ENCODE results near the gene CCNF.

The CCNF gene

DNA sequence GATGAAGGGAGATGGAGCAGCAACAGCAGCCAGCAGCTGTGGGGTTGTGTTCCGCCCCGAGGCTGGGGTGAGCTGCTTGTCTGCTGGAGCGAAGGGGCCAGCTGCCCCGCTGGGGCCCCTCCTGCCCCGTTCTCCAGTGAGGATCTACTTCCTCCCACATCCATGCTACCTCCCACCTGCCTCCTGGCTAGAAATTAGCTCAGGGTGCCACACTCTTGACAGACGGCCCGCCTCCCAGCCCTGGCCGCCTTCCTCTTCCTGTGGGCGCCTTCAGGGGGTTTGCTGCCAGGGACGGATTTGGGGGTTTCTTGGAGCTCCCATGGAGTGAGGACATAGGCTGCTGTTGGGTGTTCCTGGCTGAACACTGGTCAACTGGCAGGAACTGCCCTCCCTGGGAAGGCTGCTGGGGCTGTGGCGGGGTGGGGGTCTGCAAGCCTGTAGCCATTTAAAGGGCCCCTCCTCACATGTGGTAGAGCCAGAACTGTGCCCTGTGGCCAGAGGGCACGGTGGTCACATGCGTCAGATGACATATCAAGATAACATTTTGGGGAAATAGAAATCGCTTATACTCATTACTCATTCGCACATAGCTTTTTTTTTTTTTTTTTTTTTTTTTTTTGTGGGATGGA, 58.8 kb downstream of the CCNF start:
- no peak for DNase-seq

DNA sequence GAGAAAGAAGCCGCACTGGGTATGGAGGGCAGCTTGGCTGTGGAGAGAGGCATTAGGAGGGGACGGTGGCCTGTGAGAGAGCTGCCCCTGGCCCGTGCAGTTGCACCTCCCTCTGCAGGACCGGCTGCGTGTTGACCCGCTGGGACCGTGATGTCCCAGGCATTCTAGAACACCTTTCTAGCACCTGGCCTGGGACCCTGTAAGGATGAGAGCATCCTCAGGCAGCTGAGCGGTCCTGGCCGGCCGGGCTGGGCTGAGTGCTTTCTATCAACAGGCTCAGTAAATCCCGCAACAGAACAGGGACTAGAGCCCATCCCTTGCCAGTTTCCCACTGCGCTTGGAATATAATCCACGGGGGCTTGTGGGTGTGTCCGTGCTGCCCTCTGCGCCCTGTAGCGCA, 60.3 kb downstream of the CCNF start:
- no peak for DNase-seq

DNA sequence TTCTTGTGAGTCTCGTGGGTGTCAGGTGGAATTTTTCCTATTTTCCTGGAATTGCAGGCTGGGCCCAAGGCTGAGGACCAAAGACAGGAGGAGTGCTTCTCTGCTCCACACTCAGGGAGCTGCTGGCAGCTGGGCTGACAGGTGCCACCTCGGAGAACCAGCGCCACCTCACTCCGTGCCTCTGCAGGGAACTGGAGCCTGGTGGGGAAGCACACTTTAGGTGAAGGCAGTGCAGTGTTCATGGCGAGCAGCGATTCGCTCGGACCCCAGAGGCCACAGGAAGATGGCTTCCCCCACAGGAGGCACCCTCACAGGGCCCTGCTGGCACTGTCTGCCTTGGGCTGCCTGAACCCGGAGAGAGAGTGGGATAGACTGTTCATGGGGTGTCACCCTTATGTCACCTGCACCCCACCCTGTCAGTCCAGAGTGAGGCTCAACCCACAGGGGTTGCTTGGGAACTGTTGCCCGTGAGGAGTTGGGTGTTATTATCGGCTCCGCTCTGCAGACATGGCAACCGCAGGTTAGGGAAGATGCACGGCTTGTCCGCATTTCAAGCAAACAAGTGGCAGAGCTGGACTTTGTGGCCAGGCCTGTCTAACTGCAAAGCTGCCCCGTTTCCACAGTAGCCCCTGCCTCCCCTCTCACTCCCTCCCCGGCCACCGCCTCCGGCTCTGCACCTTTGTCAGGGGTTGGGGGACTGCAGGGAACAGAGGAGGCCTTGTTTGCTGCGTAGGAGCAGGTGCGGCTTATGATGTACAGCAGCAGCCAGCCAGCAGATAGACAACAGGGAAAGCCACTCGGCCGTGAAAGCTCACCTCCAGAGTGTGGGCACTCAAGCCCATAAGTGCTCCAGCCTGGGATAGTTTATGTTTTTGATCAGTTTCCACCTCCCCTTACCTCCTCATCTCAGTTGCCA, 61.2 kb downstream of the CCNF start:
- peak; percentile 78 for DNase-seq

DNA sequence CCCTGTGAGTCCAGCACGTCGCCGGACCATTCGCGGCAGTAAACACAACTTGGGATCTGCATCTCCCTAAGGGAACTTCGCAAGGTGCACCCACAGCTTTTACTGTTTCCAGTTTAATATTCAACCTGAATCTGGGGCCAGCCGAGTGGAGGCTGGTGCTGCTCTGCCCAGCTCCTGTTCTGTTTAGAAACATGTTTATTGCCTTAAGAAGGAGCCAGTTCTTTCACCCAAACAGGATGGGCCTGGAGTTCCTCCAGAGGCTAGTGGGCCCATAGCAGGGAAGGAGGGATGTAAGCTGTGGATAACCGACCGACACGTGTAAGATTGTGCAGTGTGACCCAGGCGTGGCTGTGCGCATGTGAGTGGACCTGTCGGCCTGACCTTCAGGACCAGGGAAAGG, 63.0 kb downstream of the CCNF start:
- DNase-seq = no peak

DNA sequence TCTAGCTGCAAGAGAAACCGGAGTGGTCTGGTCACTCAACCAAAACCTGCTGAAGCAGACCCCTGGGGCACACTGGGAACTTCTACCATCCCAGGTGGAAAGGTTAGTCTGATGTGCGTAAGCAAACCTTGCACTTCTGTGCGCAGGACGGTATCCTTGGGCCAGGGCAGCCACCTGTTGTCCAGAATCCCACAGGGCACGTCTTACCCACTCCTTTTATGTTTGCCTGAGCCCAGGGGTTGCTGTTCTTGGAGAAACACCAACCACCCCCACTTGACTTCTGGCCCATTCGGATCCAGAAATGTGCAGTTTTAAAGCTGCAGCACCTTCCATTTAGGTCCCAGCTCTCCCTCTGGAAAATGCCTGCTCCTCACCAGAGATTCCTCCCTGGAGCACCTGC, 64.4 kb downstream of the CCNF start:
- DNase-seq = no peak

DNA sequence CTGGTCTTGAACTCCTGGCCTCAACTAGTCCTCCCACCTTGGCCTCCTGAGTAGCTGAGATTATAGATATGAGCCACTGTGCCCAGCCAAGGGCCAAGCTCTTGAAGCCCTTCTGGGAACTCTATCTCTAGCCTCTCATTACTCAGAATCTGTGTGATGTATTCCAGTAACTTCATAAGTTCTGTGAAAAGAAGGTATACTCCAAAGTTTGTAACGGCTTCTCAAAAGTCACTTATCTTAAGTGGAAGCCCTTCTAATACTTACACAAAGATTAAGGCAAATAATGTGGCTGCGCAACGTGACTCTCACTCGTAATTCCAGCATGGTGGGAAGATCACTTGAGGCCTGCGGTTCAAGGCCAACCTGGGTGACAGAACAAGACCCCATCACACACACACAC, 65.4 kb downstream of the CCNF start:
- DNase-seq = no peak

DNA sequence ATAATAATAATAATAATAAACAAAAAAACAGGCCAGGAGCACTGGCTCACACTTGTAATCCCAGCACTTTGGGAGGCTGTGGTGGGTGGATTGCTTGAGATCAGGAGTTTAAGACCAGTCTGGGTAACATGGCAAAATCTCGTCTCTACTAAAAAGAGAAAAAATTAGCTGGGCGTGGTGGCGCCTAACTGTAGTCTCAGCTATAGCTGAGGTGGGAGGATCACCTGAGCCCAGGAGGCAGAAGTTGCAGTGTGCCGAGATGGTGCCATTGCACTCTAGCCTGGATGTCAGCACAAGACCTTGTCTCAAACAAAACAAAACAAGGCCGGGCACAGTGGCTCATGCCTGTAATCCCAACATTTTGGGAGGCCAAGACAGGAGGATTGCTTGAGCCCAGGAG, 65.8 kb downstream of the CCNF start:
- no peak for DNase-seq

DNA sequence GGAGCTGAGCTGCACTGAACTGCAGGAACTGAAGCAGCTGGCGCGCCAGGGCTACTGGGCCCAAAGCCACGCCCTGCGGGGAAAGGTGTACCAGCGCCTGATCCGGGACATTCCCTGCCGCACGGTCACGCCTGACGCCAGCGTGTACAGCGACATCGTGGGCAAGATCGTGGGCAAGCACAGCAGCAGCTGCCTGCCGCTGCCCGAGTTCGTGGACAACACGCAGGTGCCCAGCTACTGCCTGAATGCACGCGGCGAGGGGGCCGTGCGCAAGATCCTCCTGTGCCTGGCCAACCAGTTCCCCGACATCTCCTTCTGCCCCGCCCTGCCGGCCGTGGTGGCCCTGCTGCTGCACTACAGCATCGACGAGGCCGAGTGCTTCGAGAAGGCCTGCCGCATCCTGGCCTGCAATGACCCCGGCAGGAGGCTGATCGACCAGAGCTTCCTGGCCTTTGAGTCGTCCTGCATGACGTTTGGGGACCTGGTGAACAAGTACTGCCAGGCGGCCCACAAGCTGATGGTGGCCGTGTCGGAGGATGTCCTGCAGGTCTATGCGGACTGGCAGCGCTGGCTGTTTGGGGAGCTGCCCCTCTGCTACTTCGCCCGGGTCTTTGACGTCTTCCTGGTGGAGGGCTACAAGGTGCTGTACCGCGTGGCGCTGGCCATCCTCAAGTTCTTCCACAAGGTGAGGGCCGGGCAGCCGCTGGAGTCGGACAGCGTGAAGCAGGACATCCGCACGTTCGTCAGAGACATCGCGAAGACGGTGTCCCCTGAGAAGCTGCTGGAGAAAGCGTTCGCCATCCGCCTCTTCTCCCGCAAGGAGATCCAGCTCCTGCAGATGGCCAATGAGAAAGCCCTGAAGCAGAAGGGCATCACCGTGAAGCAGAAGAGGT, 67.2 kb downstream of the CCNF start:
- no peak for DNase-seq

DNA sequence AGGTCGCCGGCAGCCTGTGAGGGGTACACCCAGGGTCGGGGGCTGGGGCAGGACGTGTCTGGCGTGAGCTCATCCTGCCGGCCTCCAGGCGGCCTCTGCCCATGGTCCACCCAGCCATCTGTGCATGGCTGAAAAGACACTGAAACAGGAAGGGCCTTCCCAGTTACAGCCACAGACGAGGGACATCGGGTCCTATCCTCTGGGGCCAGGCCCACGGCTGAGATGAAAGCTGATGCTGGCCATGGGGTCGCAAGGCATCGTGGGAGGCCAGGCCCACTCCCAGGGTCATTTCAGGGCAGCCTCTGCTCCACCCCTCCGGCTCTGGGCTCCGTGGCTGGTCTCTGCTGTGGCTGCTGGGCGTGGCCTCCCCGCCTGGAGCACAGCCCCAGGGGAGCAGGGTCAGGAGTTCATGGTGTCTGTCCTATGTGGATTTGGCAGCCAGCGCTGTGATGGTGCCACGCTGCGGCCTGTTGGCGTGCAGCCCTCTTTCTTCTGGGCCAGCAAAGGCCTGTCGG, 67.9 kb downstream of the CCNF start:
- DNase-seq = no peak

DNA sequence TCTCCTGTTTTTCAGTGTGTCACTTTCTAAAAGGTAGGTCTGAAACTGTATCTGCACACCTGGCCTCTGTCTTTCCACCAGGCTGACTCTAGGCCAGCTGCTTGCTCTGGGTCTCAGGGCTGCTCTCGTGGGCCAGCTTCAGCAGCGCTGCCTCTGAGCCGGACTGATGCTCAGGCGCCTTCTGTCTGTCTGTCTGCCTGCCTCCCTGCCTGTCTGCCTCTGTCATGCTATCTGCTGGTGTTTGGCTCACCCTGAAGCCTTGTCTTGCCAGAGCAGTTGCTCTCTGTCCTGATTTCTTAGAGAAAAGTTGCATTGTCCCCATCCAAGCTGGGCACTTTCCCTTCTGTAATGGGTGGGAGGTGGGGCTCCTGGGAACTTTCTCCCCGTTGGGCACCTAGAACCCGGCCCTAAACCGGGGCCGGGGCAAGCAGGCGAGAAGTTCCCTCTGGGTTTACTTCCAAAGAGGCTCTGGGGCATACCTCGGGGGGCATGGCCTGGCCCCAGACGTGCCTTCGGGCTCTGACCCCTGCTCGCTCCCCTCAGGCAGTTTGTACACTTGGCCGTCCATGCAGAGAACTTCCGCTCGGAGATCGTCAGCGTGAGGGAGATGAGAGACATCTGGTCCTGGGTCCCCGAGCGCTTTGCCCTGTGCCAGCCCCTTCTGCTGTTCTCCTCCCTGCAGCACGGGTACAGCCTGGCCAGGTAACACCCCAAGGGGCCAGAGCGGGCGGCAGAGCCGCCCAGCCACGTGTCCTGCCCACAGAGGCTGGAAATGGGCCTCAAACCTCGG, 68.6 kb downstream of the CCNF start:
- DNase-seq = no peak

DNA sequence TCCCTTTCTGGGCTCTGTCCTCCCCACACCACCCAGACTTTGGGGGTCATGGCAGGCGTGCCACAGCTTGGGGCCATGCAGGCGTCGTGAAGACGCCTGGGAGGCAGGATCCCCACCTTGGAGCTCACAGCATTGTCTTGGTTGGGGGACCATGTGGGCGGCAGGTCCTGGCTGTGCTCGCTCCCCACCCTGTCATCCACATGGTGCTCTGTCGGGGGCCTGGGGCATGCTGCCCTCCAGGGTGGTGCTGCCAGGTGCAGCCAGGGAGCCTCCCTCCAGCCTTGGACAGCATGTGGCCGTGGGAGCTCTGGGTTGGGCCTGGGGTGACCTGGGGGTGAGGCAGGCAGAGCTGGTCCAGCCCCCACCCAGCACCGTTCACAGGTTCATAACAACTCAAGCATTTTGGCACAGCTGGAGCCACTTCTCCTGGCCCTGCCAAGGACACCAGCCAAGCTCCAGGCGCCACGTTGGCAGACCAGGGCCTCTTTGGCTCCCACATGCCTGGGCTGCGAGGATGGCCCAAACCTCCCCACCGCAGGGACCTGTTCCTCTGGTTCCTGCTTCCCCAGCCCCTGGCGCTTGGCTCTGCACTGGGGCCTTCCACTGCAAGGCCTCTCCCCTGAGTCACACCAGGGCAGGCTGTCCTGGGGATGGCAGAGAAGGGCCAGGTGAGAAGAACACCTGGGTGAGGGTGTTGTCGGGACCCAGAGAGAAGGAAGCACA, 69.4 kb downstream of the CCNF start:
- DNase-seq = no peak

DNA sequence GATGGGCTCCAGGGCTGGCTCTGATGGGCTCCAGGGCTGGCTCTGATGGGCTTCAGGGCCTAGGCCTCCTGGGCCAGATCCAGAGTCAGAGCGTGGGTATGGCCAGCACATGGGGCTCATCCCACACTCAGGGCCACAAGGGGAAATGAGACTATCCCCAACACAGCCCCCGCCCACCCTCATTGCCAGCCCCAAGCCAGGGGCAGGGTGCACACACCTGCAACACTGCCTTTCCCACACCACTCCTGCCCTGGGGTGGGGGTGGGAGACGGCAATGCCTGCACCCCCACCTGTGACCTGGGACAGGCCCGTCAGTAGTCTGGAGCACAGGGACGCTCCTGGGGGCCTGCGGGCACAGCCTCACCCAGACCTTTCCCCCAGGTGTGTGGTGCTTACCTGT, 70.2 kb downstream of the CCNF start:
- no peak for DNase-seq

DNA sequence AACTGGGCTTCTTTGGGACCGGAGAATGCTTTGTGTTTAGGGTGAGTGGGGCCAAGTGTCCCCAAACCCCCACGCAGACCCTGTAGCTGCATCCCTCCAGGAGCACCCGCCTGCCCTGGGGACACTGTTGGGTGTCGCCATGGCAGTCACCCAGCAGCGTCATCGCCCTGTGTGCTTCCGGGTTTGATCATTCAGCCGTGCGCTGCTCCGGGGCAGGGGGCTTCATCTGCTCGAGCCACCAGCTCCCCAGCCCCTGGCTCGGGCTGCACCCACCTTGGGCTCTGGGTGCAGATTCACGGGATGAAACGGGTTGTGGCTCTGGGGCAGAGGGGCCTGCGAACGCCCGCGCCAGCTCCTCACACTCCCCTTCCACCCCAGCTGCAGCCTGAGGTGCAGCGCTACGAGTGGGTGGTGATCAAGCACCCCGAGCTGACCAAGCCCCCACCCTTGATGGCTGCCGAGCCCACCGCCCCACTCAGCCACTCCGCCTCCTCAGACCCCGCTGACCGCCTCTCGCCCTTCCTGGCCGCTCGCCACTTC, 70.7 kb downstream of the CCNF start:
- DNase-seq = no peak

DNA sequence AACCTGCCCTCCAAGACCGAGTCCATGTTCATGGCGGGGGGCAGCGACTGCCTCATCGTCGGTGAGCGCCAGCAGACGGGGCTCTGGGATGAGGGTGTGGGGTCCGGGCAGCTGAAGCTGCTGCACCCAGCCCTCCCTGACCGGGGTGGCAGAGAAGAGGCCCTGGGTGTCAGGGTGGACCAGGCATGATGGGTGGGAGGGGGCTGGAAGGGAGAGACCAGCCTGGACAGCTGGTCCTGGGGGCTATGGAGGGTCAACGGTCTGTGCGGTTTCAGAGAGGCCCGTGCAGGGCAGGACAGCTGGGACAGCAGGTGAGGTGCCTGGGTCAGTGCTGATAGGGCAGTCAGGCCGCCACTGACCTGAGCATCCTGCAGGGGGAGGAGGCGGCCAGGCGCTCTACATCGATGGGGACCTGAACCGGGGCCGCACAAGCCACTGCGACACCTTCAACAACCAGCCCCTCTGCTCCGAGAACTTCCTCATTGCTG, 71.2 kb downstream of the CCNF start:
- no peak for DNase-seq

DNA sequence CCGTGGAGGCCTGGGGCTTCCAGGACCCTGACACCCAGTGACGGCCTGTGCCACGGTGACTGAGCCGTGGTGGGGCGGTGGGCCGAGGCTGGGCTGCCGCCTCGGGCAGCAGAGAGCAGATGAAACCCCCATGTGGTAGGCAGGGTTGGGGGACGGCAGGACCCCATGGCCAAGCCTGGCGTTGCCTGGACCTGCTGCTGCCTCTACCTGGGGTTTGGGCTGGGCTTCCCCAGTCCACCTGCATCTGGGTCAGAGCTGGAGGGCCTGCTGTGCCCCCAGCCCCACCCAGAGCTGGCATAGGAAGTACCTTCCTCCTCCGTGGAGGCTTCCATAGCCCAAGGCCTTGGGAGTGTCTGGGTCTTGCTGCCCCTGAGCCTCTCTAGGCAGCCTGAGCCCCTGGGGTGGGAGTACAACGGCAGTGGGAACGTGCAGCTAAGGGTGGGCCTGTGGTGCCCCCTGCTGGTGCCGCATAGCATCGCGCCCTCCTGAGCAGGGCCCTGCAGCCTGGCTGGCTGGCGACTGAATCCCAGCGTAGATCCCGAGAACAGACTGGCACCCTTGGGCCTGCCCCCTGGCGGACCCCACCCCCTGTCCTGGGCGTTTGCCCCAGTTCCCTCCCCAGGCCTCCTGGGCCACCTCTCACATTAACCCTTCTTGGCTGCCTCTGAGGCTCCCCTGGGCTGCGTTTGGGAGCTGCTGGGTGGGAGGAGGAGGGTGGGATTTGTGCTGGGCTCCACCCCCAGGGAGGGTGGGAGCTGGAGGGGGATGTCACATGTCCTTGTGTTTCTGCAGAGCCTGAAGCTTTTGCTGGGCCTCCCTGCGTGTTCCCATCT, 71.9 kb downstream of the CCNF start:
- peak; percentile 30 for DNase-seq

DNA sequence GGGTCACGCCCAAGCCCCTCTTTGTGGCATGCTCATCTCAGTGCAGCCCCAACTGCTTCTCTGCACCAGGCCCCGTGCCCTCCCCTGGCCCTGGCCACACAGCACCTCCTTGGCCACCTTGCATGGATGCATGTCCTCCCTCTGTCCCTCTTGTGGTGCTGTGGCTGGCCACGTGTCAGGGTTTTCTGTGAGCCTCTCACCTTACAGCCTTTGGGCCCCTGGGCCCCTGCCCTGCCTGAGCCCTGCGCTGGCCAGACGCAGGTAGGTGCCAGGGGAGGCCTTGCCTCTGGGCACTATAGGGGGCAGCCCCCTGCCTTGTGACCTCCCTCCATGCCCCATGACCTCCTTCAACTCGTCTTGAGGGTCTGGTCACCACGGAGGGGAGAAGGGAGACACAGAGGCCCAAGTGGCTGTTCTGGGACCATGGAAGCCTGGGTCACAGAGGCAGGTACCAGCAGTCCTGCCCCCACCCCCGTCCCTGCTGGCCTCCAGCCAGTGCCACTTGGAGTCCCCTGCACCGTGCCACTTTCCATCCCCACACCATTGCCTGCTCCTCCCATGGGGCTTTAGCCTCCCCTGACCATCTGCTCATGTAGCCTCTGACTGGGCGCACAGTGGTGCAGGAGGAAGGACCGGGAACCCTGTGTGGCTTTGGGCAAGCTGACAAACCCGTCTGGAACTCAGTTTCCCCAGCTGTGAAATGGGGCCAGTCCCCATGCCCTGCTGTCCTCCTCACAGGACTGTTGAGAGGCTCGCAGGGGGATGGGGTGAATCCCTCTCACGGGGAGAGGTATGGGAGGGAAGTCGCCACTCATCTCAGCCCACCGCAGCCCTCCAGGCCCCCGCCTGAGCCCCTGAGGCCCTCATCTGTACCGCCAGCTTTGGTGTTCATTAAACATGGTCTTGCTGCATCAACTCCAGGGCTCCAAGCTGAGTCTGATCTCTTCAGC, 73.0 kb downstream of the CCNF start:
- no peak for DNase-seq

DNA sequence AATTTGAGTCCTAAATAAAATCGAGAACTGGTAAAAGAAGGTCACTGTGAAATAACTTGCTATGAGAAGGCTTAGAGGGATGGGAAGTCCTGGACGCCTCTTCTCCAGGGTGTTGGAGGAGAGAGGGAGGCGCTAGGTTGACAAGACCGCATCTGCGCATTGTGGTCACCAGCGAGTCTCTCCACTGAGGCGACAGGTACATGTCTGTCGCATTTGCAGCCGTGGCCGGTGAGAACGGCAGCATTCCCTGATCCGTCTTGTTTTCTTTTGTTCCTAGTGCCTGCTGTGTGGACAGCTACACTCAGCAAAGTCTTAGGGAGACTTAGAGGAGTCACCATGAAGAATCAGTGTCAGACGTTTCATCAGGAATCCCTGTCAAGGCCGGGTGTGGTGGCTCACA, 76.4 kb downstream of the CCNF start:
- no peak for DNase-seq

DNA sequence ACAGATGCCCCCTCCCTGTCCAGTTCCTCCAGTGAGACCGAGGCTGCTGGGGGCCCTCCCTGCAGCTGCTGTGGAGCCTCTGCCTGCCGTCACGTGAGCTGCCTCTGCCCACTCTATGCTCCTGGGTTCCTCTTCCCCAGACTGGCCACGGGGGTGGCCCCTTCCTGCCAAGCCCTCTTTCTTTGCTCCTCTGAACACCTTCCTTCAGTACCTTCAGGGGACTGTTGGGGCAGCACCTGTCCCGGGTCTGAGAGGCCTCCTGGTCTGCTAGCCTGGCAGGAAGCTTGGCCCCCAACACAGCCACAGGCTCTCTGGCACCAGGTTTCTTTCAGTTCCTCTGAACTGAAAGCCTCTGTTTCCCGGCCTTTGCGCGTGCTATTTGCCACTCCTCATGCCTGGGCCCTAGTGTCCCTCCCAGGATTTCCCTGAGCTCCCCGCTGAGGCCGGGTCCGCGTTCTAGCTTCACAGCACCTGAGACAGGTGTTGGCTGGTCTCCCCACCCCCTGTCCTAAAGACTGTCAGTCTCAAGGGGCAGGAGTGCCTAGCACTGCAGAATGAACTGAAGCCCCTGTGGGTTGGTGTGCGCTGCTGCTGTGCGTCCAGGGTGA, 77.9 kb downstream of the CCNF start:
- DNase-seq = no peak

DNA sequence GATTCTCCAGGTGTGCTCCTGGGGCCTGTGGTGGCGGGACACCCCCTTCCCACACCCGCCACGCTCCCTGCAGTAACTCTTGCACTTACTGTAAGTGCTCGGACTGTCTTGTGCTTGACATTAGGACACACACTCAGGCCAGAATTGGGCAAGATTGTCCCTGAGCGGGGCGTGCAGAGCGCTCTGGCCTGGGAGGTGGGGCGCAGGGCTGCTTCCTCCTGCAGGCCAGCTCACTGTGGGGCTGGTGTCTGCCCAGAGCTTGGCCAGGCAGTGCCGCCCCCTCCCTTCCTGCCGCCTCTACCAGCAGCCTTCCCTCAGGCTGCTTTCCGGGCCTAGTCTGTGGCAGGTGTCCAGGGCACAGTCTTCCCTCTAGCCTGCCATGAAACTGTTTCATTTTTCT, 78.4 kb downstream of the CCNF start:
- DNase-seq = no peak

Data from NCI-H526 treated with DMSO at 0.1 percent for 48 hours (cell line).